Breast epithelium (tissue), 4 donors: ENCODE results near the gene FAM50A. TPM values are rescaled to one million over a fixed set of nuclear protein-coding genes. Genes with fewer than 3 reads are reported as not detected.

Experiments used
- DNase-seq, 2 donors: peaks; one replicate each; pipeline ENCODE4 v3.0.0-alpha.2; 2019; ENCODE audit warnings: low spot score in 2 of 2
- H3K27ac ChIP-seq, 2 donors: fragments of 200-600 bp; sonication (generic) in 1 of 2; one replicate each; pipeline ENCODE4 v1.5.1; 2016 to 2019; ENCODE audit warnings: mild to moderate bottlenecking in 1 of 2
- H3K27me3 ChIP-seq, 2 donors: fragments of 200-600 bp; sonication (generic) in 1 of 2; one replicate each; pipeline versions ENCODE4 v1.5.1 to v1.6.0; 2017 to 2019; ENCODE audit warnings: control low read depth in 1 of 2, mild to moderate bottlenecking in 1 of 2
- H3K36me3 ChIP-seq: fragments of 200-600 bp; one replicate; pipeline ENCODE4 v1.5.1; 2019
- H3K4me1 ChIP-seq, 2 donors: fragments of 200-600 bp; sonication (generic); one replicate each; pipeline ENCODE4 v1.5.1; 2016 to 2019; ENCODE audit warnings: control low read depth in 1 of 2
- H3K4me3 ChIP-seq, 3 donors: fragments of 200-600 bp; sonication (generic); 1 replicate in 2 of 3; 2 replicates in 1 of 3; pipeline ENCODE4 v1.5.1; 2016 to 2019; ENCODE audit warnings: mild to moderate bottlenecking in 3 of 3, moderate library complexity in 2 of 3
- H3K9me3 ChIP-seq, 2 donors: fragments of 200-600 bp; sonication (generic) in 1 of 2; one replicate each; pipeline ENCODE4 v1.5.1; 2016 to 2019; ENCODE audit warnings: control low read depth in 1 of 2
- POLR2A ChIP-seq: fragments of 450-650 bp; IDR thresholded peaks from one replicate; pipeline ENCODE4 v1.6.1; 2016; ENCODE audit warnings: antibody characterized with exemption, mild to moderate bottlenecking, moderate library complexity
- POLR2AphosphoS5 ChIP-seq, 3 donors: sonication (generic); formaldehyde crosslinking; IDR thresholded peaks; one replicate each; pipeline ENCODE4 v1.6.1; 2017; ENCODE audit warnings: antibody characterized with exemption in 3 of 3
- intact Hi-C: fragments of 100-400 bp; cut with DNase I; formaldehyde crosslinking; loops from one replicate; pipeline ENCODE4 v1.15.1; 2023; ENCODE audit warnings: low total_unique reads
- total RNA-seq, 3 donors: library from RNA; depleted of rRNA; stranded (reverse); fragments of >200 nt; gene quantifications; one replicate each; pipeline ENCODE4 v1.1.0, GENCODE V29; 2016
- TF ChIP-seq, protein P1 (sequence below), 3 donors: fragments of 450-650 bp; IDR thresholded peaks; one replicate each; pipeline ENCODE4 v1.5.1; 2016 to 2017; ENCODE audit warnings: antibody characterized with exemption in 3 of 3, mild to moderate bottlenecking in 3 of 3, moderate library complexity in 3 of 3

The FAM50A gene
- total RNA-seq, 3 donors from 2014 or later = 30.7 to 94.4 (median 64.2) TPM

- TF ChIP-seq POLR2AphosphoS5 (IDR thresholded peaks at IDR 0.05) = peak in 2 of 3 donors; percentile 51 to 57
- TF ChIP-seq, protein P1, sequence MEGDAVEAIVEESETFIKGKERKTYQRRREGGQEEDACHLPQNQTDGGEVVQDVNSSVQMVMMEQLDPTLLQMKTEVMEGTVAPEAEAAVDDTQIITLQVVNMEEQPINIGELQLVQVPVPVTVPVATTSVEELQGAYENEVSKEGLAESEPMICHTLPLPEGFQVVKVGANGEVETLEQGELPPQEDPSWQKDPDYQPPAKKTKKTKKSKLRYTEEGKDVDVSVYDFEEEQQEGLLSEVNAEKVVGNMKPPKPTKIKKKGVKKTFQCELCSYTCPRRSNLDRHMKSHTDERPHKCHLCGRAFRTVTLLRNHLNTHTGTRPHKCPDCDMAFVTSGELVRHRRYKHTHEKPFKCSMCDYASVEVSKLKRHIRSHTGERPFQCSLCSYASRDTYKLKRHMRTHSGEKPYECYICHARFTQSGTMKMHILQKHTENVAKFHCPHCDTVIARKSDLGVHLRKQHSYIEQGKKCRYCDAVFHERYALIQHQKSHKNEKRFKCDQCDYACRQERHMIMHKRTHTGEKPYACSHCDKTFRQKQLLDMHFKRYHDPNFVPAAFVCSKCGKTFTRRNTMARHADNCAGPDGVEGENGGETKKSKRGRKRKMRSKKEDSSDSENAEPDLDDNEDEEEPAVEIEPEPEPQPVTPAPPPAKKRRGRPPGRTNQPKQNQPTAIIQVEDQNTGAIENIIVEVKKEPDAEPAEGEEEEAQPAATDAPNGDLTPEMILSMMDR (IDR thresholded peaks at IDR 0.05) = no peak
- no peak for TF ChIP-seq POLR2A
- peak; percentile 87 to 90 for DNase-seq
- H3K4me1 ChIP-seq = no peaks in the 10 kb centered on the region
- H3K27ac ChIP-seq = peak within 1 kb of the TSS; percentile 48 to 82
- H3K9me3 ChIP-seq = no peaks in the 10 kb centered on the region
- peak within 1 kb of the TSS; percentile 44 to 72 (median 48) for H3K4me3 ChIP-seq
- peaks cover 0 to 27% of the 10 kb centered on the region in 2 donors for H3K27me3 ChIP-seq
- no peaks in the 10 kb centered on the region for H3K36me3 ChIP-seq
- intact Hi-C loops = no loop called here
These were observed 35.0 kb downstream of the FAM50A start, which contains the start of gene LAGE3 for GRCh38 chrX:154478728-154479622. TSS of gene LAGE3 (minus strand) at chrX:154479281. CDS start at chrX:154478915, 366 bp downstream.

GRCh38 chrX:154481195-154481594 is 37.3 kb downstream of the FAM50A start:
- Histone ChIP-seq H3K27me3 (peaks cover 0 to 21% of the 10 kb centered on the region in 2 donors), H3K4me1 (no peaks in the 10 kb centered on the region), H3K27ac (no peak overlapping the region), H3K4me3 (no peak overlapping the region), H3K9me3 (no peaks in the 10 kb centered on the region), H3K36me3 (no peaks in the 10 kb centered on the region)
- intact Hi-C loops = no loop called here
- DNase-seq = no peak
- TF ChIP-seq POLR2AphosphoS5 (IDR thresholded peaks at IDR 0.05) = no peak
- no peak for TF ChIP-seq POLR2A
- TF ChIP-seq, protein P1 (IDR thresholded peaks at IDR 0.05) = no peak

GRCh38 chrX:154481911-154482601 is 38.1 kb downstream of the FAM50A start:
- no peak for DNase-seq
- no peaks in the 10 kb centered on the region for H3K36me3 ChIP-seq
- H3K9me3 ChIP-seq = no peaks in the 10 kb centered on the region
- H3K27me3 ChIP-seq = peaks cover 0 to 15% of the 10 kb centered on the region in 2 donors
- TF ChIP-seq, protein P1 (IDR thresholded peaks at IDR 0.05) = no peak
- intact Hi-C loops = no loop called here
- H3K27ac ChIP-seq = no peak overlapping the region
- H3K4me3 ChIP-seq = no peak overlapping the region
- no peaks in the 10 kb centered on the region for H3K4me1 ChIP-seq

GRCh38 chrX:154482786-154483185 is 38.8 kb downstream of the FAM50A start:
- Histone ChIP-seq H3K4me3 (no peak overlapping the region), H3K4me1 (no peaks in the 10 kb centered on the region), H3K27me3 (peaks cover 0 to 20% of the 10 kb centered on the region in 2 donors), H3K9me3 (no peaks in the 10 kb centered on the region), H3K27ac (no peak overlapping the region), H3K36me3 (no peaks in the 10 kb centered on the region)
- no peak for DNase-seq
- intact Hi-C loops = no loop called here
- no peak for TF ChIP-seq POLR2AphosphoS5 (IDR thresholded peaks at IDR 0.05)
- TF ChIP-seq, protein P1 (IDR thresholded peaks at IDR 0.05) = no peak
- no peak for TF ChIP-seq POLR2A

- intact Hi-C loops = no loop called here
- no peak overlapping the region for H3K27ac ChIP-seq
- H3K4me3 ChIP-seq = no peak overlapping the region
- TF ChIP-seq, protein P1 (IDR thresholded peaks at IDR 0.05) = no peak
- no peak for TF ChIP-seq POLR2A
- no peak for TF ChIP-seq POLR2AphosphoS5 (IDR thresholded peaks at IDR 0.05)
- peaks cover 0 to 25% of the 10 kb centered on the region in 2 donors for H3K27me3 ChIP-seq
- H3K9me3 ChIP-seq = no peaks in the 10 kb centered on the region
- DNase-seq = no peak
- no peaks in the 10 kb centered on the region for H3K4me1 ChIP-seq
- H3K36me3 ChIP-seq = no peaks in the 10 kb centered on the region
These were observed 39.4 kb downstream of the FAM50A start for GRCh38 chrX:154483325-154483724.
